ENCODE measurements around the gene CHAF1A.
A peak's percentile ranks its signal among the peaks of the same experiment; 100 is the strongest.

The CHAF1A gene

GRCh38 chr19:4403005-4403761 lies 743 bp downstream of the CHAF1A start:
- peaks cover 42% of the 10 kb centered on the region for H3K4me1 Mint-ChIP-seq (ENCODE audit: low read depth)

GRCh38 chr19:4405977-4406376 lies 3.5 kb downstream of the CHAF1A start:
- no peaks in the 10 kb centered on the region for H3K27me3 Mint-ChIP-seq
- no peaks in the 10 kb centered on the region for H3K9me3 Mint-ChIP-seq (ENCODE audit: low read depth)
- H3K27ac Mint-ChIP-seq, result no peak overlapping the region
- H3K36me3 Mint-ChIP-seq, result peaks cover 3% of the 10 kb centered on the region
- peaks cover 26% of the 10 kb centered on the region for H3K4me1 Mint-ChIP-seq (ENCODE audit: low read depth)
- no peak overlapping the region for H3K4me3 Mint-ChIP-seq

More at GRCh38 chr19:4403005-4403761, 743 bp downstream of the CHAF1A start:
- Mint-ChIP-seq H3K36me3 (peaks cover 3% of the 10 kb centered on the region), H3K9me3 (ENCODE audit: low read depth) (no peaks in the 10 kb centered on the region), H3K27me3 (no peaks in the 10 kb centered on the region), H3K27ac (peak overlapping the region; percentile 88), H3K4me3 (peak overlapping the region; percentile 93)

- no peak overlapping the region for H3K27ac Mint-ChIP-seq
- no peaks in the 10 kb centered on the region for H3K27me3 Mint-ChIP-seq
- peaks cover 3% of the 10 kb centered on the region for H3K36me3 Mint-ChIP-seq
- no peaks in the 10 kb centered on the region for H3K9me3 Mint-ChIP-seq (ENCODE audit: low read depth)
- H3K4me3 Mint-ChIP-seq, result no peak overlapping the region
- peaks cover 19% of the 10 kb centered on the region for H3K4me1 Mint-ChIP-seq (ENCODE audit: low read depth)
These were observed 4.2 kb downstream of the CHAF1A start for GRCh38 chr19:4406626-4407025.

GRCh38 chr19:4409123-4409933 lies 6.9 kb downstream of the CHAF1A start:
- H3K36me3 Mint-ChIP-seq, result peaks cover 1% of the 10 kb centered on the region

GRCh38 chr19:4413588-4413987 lies 11.1 kb downstream of the CHAF1A start:
- H3K27ac Mint-ChIP-seq, result no peak overlapping the region
- no peak overlapping the region for H3K4me3 Mint-ChIP-seq
- no peaks in the 10 kb centered on the region for H3K9me3 Mint-ChIP-seq (ENCODE audit: low read depth)
- H3K27me3 Mint-ChIP-seq, result no peaks in the 10 kb centered on the region
- H3K4me1 Mint-ChIP-seq (ENCODE audit: low read depth), result no peaks in the 10 kb centered on the region
- H3K36me3 Mint-ChIP-seq, result peaks cover 5% of the 10 kb centered on the region

More at GRCh38 chr19:4409123-4409933, 6.9 kb downstream of the CHAF1A start:
- Mint-ChIP-seq H3K27ac (no peak overlapping the region), H3K9me3 (ENCODE audit: low read depth) (no peaks in the 10 kb centered on the region), H3K4me1 (ENCODE audit: low read depth) (peaks cover 5% of the 10 kb centered on the region), H3K4me3 (no peak overlapping the region), H3K27me3 (no peaks in the 10 kb centered on the region)

GRCh38 chr19:4414144-4414799 lies 11.8 kb downstream of the CHAF1A start:
- H3K4me1 Mint-ChIP-seq (ENCODE audit: low read depth), result no peaks in the 10 kb centered on the region
- H3K9me3 Mint-ChIP-seq (ENCODE audit: low read depth), result no peaks in the 10 kb centered on the region
- H3K27ac Mint-ChIP-seq, result no peak overlapping the region
- peaks cover 5% of the 10 kb centered on the region for H3K36me3 Mint-ChIP-seq
- no peaks in the 10 kb centered on the region for H3K27me3 Mint-ChIP-seq
- no peak overlapping the region for H3K4me3 Mint-ChIP-seq

- H3K9me3 Mint-ChIP-seq (ENCODE audit: low read depth), result no peaks in the 10 kb centered on the region
- H3K4me1 Mint-ChIP-seq (ENCODE audit: low read depth), result no peaks in the 10 kb centered on the region
- H3K27me3 Mint-ChIP-seq, result no peaks in the 10 kb centered on the region
- no peak overlapping the region for H3K4me3 Mint-ChIP-seq
- H3K36me3 Mint-ChIP-seq, result peaks cover 7% of the 10 kb centered on the region
- no peak overlapping the region for H3K27ac Mint-ChIP-seq
These were observed 12.4 kb downstream of the CHAF1A start for GRCh38 chr19:4414800-4415321.

GRCh38 chr19:4415352-4415751 lies 12.9 kb downstream of the CHAF1A start:
- Mint-ChIP-seq H3K4me3 (no peak overlapping the region), H3K27me3 (no peaks in the 10 kb centered on the region), H3K9me3 (ENCODE audit: low read depth) (no peaks in the 10 kb centered on the region), H3K36me3 (peaks cover 8% of the 10 kb centered on the region), H3K4me1 (ENCODE audit: low read depth) (no peaks in the 10 kb centered on the region), H3K27ac (no peak overlapping the region)

GRCh38 chr19:4416268-4416667 lies 13.8 kb downstream of the CHAF1A start:
- Mint-ChIP-seq H3K4me3 (no peak overlapping the region), H3K27me3 (no peaks in the 10 kb centered on the region), H3K27ac (no peak overlapping the region), H3K36me3 (peaks cover 8% of the 10 kb centered on the region), H3K4me1 (ENCODE audit: low read depth) (no peaks in the 10 kb centered on the region), H3K9me3 (ENCODE audit: low read depth) (no peaks in the 10 kb centered on the region)

GRCh38 chr19:4423416-4424126 lies 21.1 kb downstream of the CHAF1A start:
- Mint-ChIP-seq H3K36me3 (peaks cover 2% of the 10 kb centered on the region), H3K27ac (no peak overlapping the region), H3K9me3 (ENCODE audit: low read depth) (no peaks in the 10 kb centered on the region), H3K4me1 (ENCODE audit: low read depth) (no peaks in the 10 kb centered on the region), H3K27me3 (no peaks in the 10 kb centered on the region), H3K4me3 (no peak overlapping the region)

- Mint-ChIP-seq H3K27ac (no peak overlapping the region), H3K9me3 (ENCODE audit: low read depth) (no peaks in the 10 kb centered on the region), H3K4me1 (ENCODE audit: low read depth) (no peaks in the 10 kb centered on the region), H3K4me3 (no peak overlapping the region), H3K27me3 (no peaks in the 10 kb centered on the region), H3K36me3 (peaks cover 3% of the 10 kb centered on the region)
These were observed 23.1 kb downstream of the CHAF1A start for GRCh38 chr19:4425537-4425936.

GRCh38 chr19:4428326-4428975 lies 26.0 kb downstream of the CHAF1A start:
- no peak overlapping the region for H3K4me3 Mint-ChIP-seq
- peaks cover 5% of the 10 kb centered on the region for H3K36me3 Mint-ChIP-seq
- no peaks in the 10 kb centered on the region for H3K4me1 Mint-ChIP-seq (ENCODE audit: low read depth)
- no peaks in the 10 kb centered on the region for H3K27me3 Mint-ChIP-seq
- H3K27ac Mint-ChIP-seq, result no peak overlapping the region
- no peaks in the 10 kb centered on the region for H3K9me3 Mint-ChIP-seq (ENCODE audit: low read depth)

GRCh38 chr19:4429256-4429655 lies 26.8 kb downstream of the CHAF1A start:
- H3K4me3 Mint-ChIP-seq, result no peak overlapping the region
- no peaks in the 10 kb centered on the region for H3K27me3 Mint-ChIP-seq
- H3K27ac Mint-ChIP-seq, result no peak overlapping the region
- no peaks in the 10 kb centered on the region for H3K4me1 Mint-ChIP-seq (ENCODE audit: low read depth)
- H3K36me3 Mint-ChIP-seq, result peaks cover 5% of the 10 kb centered on the region
- H3K9me3 Mint-ChIP-seq (ENCODE audit: low read depth), result no peaks in the 10 kb centered on the region

GRCh38 chr19:4429771-4430171 lies 27.3 kb downstream of the CHAF1A start:
- no peaks in the 10 kb centered on the region for H3K27me3 Mint-ChIP-seq
- H3K9me3 Mint-ChIP-seq (ENCODE audit: low read depth), result no peaks in the 10 kb centered on the region
- no peaks in the 10 kb centered on the region for H3K4me1 Mint-ChIP-seq (ENCODE audit: low read depth)
- H3K36me3 Mint-ChIP-seq, result peaks cover 9% of the 10 kb centered on the region
- no peak overlapping the region for H3K4me3 Mint-ChIP-seq
- H3K27ac Mint-ChIP-seq, result no peak overlapping the region
